HEK293 (cell line): ENCODE data around the gene NCF1.
"Not testable (repeated sequence)": the region's sequence is repeated elsewhere in the genome, so short reads cannot be mapped to it uniquely, and the experiment has no call there.

ENCODE experiments used
- CTCF ChIA-PET: fragments of 350-600 bp; formaldehyde crosslinking; extraction: SDS; loops from one replicate; lab custom pipeline; 2021; ENCODE audit warnings: antibody characterized with exemption; lab: Yijun Ruan, JAX
- POLR2A ChIA-PET: fragments of 300-600 bp; formaldehyde crosslinking; extraction: SDS; loops from one replicate; lab custom pipeline; 2020; ENCODE audit warnings: antibody characterized with exemption, inconsistent platforms; lab: Yijun Ruan, JAX
- H3K27ac ChIP-seq: fragments of 200-500 bp; sonication (Bioruptor generic); 2 replicates; pipeline ENCODE4 v1.5.1; 2014; ENCODE audit warnings: low read depth, low read length, control low read depth, inconsistent platforms; ENCODE audit errors: extremely low read depth
- H3K36me3 ChIP-seq, 2 experiments: fragments of 200-500 bp in 1 of 2; sonication (Bioruptor generic) in 1 of 2; 1 replicate in 1 of 2; 2 replicates in 1 of 2; pipeline ENCODE4 v1.5.1; 2014 to 2017; ENCODE audit warnings: inconsistent platforms in 2 of 2, low read length in 2 of 2; ENCODE audit not compliant: control insufficient read depth in 2 of 2, insufficient read depth in 1 of 2
- H3K4me1 ChIP-seq: fragments of 200-500 bp; sonication (Bioruptor generic); 2 replicates; pipeline ENCODE4 v1.5.1; 2014; ENCODE audit warnings: mild to moderate bottlenecking, low read length, inconsistent platforms; ENCODE audit not compliant: control insufficient read depth, insufficient read depth
- H3K4me3 ChIP-seq: 2 replicates; pipeline ENCODE4 v1.5.1; 2011; ENCODE audit warnings: low read depth, mild to moderate bottlenecking, control low read depth, low read length, moderate library complexity
- H3K9me3 ChIP-seq: fragments of 200-500 bp; sonication (Bioruptor generic); 2 replicates; pipeline ENCODE4 v1.5.1; 2014; ENCODE audit warnings: low read depth, low read length, inconsistent platforms; ENCODE audit not compliant: control insufficient read depth, insufficient read depth
- TF ChIP-seq, protein P1 (sequence below): fragments of 450-650 bp; formaldehyde crosslinking; optimal IDR thresholded peaks from 2 replicates; pipeline ENCODE3; 2016; ENCODE audit warnings: missing biosample characterization, mild to moderate bottlenecking, missing genetic modification characterization

NCF1 gene

DNA sequence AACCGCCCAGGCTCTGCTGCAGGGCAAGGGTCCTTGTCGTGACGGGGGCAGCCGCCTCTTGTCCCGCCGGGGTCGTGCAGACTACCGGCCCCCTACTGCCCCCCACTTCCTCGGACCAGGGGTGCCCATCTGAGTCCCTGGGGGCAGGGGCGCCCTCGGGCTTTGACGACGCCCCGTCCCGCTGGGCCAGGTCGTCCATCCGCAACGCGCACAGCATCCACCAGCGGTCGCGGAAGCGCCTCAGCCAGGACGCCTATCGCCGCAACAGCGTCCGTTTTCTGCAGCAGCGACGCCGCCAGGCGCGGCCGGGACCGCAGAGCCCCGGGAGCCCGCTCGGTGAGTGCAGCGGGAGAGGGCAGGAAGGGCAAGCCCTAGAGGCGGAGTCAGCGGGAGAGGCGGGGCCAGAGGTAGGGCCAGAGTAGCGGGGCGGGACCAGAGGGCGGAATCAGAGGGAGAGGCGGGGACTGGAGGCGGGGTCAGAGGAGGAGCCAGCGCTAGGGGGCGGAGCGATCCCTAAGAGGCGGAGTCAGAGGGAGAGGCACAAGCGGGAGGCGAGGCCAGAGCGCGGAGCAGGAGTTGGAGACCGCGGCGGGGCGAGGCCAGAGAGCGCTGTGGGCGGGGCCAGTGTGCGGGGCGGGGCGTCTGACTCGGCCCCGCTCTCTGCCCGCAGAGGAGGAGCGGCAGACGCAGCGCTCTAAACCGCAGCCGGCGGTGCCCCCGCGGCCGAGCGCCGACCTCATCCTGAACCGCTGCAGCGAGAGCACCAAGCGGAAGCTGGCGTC, 14.7 kb downstream of the NCF1 start:
- H3K36me3 ChIP-seq, CTCF ChIA-PET, H3K4me1 ChIP-seq, POLR2A ChIA-PET, H3K9me3 ChIP-seq, H3K27ac ChIP-seq: not testable (repeated sequence)
- TF ChIP-seq, protein P1, sequence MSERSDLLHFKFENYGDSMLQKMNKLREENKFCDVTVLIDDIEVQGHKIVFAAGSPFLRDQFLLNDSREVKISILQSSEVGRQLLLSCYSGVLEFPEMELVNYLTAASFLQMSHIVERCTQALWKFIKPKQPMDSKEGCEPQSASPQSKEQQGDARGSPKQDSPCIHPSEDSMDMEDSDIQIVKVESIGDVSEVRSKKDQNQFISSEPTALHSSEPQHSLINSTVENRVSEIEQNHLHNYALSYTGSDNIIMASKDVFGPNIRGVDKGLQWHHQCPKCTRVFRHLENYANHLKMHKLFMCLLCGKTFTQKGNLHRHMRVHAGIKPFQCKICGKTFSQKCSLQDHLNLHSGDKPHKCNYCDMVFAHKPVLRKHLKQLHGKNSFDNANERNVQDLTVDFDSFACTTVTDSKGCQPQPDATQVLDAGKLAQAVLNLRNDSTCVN (tag by site-specific recombination) = peak; percentile 58
- H3K4me3 ChIP-seq = peak overlapping the region; percentile 15

DNA sequence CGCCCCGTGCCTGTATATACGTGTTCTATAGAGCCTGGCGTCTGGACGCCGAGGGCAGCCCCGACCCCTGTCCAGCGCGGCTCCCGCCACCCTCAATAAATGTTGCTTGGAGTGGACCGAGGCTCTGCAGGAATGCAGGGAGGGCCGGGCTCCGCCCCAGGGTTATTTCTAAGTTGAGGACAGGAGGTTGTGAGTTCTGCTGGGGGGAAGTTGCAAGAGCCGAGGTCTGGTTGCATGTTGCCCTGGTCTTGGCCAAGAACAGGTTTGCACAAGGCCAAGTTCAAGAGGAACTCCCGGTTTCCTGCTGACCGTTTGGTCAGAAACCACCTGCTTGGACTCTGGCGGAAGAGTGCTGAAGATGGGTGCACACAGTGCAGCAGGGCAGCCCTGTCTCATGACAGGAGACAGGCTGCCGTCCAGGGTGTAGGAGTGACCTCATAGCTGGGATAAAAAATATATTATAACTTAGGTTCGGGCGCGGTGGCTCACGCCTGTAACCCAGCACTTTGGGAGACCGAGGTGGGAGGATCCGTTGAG, 15.5 kb downstream of the NCF1 start:
- CTCF ChIA-PET, POLR2A ChIA-PET, H3K4me3 ChIP-seq, H3K9me3 ChIP-seq, H3K27ac ChIP-seq, H3K4me1 ChIP-seq, H3K36me3 ChIP-seq: not testable (repeated sequence)

DNA sequence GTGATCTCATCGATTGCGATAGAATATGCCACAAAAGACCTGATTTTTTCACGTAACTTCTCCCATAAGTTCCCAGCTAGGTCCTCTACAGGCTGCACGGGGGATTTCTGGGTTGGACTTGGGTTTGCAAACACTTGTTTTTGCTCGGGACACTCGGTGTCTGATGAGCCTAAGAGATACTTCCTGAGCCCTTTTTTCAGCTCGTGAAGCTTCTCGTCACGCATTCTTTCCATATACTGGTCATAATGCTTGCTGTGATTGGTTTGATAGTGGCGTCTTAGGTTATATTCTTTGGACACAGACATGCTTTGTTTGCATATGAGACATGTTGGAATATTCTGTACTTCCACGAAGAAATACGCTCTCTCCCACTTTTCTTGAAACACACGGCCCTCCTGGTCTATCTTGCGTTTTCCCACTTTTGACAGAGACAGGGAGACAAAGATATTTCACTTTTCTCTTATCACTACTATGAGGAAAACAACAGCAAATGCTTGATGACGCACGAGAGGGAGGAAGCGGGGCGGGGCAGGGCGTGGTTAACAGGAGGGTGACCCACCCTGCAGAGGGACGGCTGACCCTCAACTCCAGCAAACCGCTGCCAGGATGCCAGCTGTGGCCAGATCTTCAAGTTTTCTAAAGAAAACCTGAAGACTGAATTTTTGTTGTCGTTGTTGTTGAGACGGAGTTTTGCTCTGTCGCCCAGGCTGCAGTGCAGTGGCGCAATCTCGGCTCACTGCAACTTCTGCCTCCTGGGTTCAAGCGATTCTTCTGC, 24.2 kb downstream of the NCF1 start:
- CTCF ChIA-PET, POLR2A ChIA-PET: not testable (repeated sequence)

DNA sequence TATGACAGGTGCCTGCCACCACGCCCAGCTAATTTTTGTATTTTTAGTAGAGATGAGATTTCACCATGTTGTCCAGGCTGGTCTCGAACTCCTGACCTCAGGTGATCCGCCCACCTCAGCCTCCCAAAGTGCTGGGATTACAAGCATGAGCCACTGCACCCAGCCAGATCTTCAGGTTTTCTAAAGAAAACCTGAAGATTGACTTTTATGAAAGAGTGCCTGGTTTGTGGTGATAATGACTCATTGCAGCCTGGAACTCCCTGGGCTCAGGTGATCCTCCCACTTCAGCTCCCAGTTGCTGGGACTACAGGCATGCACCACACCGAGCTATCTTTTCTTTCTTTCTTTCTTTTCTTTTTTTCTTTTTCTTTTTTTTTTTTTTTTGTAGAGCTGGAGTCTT, 24.8 kb downstream of the NCF1 start:
- H3K9me3 ChIP-seq, H3K4me3 ChIP-seq, CTCF ChIA-PET, H3K4me1 ChIP-seq, H3K27ac ChIP-seq, POLR2A ChIA-PET, H3K36me3 ChIP-seq: not testable (repeated sequence)

More for the DNA sequence above, 24.2 kb downstream of the NCF1 start:
- not testable (repeated sequence) for H3K27ac ChIP-seq, H3K4me1 ChIP-seq, H3K36me3 ChIP-seq, H3K9me3 ChIP-seq, H3K4me3 ChIP-seq

DNA sequence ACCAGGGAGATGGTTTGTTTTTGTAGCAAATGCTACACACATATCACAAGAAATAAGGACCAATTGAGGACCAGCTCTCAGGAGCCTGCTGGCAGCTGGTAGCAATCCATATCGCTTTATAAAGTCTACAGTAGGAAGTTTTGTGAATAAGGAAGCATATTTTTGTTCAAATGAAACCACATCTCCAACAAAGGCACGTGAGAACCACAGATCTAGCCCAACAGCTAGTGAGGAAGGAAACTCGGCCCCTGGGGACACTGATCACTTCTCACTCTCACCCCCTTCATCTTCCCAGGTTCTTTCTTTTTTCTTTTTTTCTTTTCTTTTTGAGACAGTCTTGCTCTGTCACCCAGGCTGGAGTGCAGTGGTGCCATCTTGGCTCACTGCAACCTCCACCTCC, 42.1 kb downstream of the NCF1 start:
- H3K27ac ChIP-seq, H3K4me3 ChIP-seq, POLR2A ChIA-PET, CTCF ChIA-PET, H3K36me3 ChIP-seq, H3K4me1 ChIP-seq, H3K9me3 ChIP-seq: not testable (repeated sequence)

DNA sequence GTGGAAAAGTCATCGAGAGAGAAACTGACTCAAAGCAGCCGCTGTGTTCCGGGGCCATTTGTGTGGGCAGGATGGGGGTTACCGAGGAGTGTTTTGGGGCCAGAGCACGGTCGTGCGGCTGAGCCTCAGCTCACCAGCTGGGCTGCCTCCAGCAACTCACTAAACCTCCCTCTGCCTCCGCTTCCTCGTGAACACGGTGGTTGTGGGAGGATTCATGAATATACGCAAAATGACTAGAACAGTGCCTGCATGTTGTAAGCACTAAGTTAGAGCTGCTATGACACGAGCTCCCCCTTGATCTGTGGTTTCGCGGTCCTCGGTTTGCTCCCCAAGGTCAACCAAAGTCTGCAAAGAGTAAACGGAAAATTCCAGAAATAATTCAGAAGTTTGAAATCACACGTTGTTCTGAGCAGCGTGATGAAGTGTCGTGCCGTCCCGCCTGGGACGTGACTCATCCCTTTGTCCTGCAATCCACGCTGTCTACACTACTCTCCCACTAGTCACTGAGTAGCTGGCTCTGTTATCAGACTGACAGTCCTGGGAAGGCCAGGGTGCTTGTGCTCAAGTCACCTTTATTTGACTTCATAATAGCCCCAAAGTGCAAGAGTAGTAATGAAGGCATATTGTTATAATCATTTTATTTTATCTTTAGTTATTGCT, 46.5 kb downstream of the NCF1 start:
- H3K36me3 ChIP-seq, H3K4me3 ChIP-seq, H3K27ac ChIP-seq, POLR2A ChIA-PET, CTCF ChIA-PET, H3K9me3 ChIP-seq, H3K4me1 ChIP-seq: not testable (repeated sequence)

DNA sequence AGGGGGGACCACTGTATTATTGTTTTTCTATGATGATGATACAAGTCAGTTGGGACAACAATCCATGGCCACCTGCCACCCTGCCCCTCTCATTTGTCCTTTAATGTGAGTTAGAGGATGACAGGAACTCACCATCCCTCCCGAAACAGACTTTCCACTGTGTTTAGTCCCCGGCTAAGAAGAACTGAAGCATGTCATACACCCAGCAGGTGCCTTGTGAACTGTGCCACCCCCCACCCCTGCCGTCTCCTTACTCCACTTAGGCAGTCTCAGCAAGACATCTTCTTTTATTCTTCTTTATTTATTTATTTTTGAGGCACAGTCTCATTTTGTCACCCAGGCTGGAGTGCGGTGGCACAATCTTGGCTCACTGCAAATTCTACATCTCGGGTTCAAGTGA, 47.4 kb downstream of the NCF1 start:
- H3K27ac ChIP-seq, CTCF ChIA-PET, H3K9me3 ChIP-seq, H3K4me3 ChIP-seq, H3K36me3 ChIP-seq, POLR2A ChIA-PET, H3K4me1 ChIP-seq: not testable (repeated sequence)

DNA sequence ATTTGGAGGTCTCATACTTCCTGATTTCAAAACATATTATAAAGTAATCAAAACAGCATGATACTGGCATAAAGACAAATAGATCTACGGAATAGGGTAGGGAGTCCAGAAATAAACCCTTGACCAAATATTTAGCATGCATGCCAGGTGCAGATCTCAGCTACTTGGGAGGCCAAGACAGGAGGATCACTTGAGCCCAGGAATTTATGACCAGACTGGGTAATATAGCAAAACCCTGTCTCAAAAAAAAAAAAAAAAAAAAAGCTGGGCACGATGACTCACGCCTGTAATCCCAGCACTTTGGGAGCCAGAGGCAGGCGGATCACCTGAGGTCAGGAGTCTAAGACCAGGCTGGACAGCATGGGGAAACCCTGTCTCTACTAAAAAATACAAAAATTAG, 56.1 kb downstream of the NCF1 start:
- H3K4me3 ChIP-seq, H3K27ac ChIP-seq, H3K9me3 ChIP-seq, H3K4me1 ChIP-seq, POLR2A ChIA-PET, CTCF ChIA-PET, H3K36me3 ChIP-seq: not testable (repeated sequence)

DNA sequence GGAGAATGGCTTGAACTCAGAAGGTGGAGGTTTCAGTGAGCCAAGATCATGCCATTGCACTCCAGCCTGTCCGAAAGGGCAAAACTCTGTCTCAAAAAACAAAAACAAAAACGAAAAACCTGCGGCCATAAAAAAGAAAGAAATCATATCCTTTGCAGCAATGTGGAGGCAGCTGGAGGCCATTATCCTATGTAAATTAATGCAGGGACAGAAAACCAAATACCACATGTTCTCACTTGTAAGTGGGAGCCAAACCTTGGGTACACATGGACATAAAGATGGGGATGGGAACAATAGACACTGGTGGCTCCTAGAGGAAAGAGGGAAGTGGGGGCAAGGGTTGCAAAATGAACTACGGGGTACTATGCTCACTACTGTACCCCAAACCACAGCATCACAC, 56.6 kb downstream of the NCF1 start:
- CTCF ChIA-PET, H3K4me3 ChIP-seq, H3K36me3 ChIP-seq, POLR2A ChIA-PET, H3K4me1 ChIP-seq, H3K9me3 ChIP-seq, H3K27ac ChIP-seq: not testable (repeated sequence)
